Suprapubic skin (tissue), 4 donors: ENCODE results near the gene S100PBP. TPM values are rescaled to one million over a fixed set of nuclear protein-coding genes. Genes with fewer than 3 reads are reported as not detected.
"Not testable (repeated sequence)": the region's sequence is repeated elsewhere in the genome, so short reads cannot be mapped to it uniquely, and the experiment has no call there.

ENCODE experiments used
- DNase-seq, 2 donors: peaks; one replicate each; pipeline ENCODE4 v3.0.0-alpha.2; 2019; ENCODE audit warnings: low spot score in 2 of 2
- H3K27ac ChIP-seq: fragments of 200-600 bp; sonication (generic); one replicate; pipeline ENCODE4 v1.5.1; 2019
- H3K27me3 ChIP-seq: fragments of 200-600 bp; sonication (generic); one replicate; pipeline ENCODE4 v1.5.1; 2019
- H3K36me3 ChIP-seq: fragments of 200-600 bp; sonication (generic); one replicate; pipeline ENCODE4 v1.5.1; 2019
- H3K4me1 ChIP-seq: fragments of 200-600 bp; sonication (generic); one replicate; pipeline ENCODE4 v1.5.1; 2019
- H3K4me3 ChIP-seq: fragments of 200-600 bp; sonication (generic); one replicate; pipeline ENCODE4 v1.5.1; 2019; ENCODE audit warnings: mild to moderate bottlenecking
- H3K9me3 ChIP-seq: fragments of 200-600 bp; sonication (generic); one replicate; pipeline ENCODE4 v1.5.1; 2019
- CTCF ChIP-seq, 2 donors: fragments of 200-600 bp in 1 of 2; fragments of 450-650 bp in 1 of 2; sonication (generic) in 1 of 2; IDR thresholded peaks; one replicate each; pipeline ENCODE4 v1.5.1; 2016 to 2019; ENCODE audit warnings: antibody characterized with exemption in 2 of 2, mild to moderate bottlenecking in 1 of 2, moderate library complexity in 1 of 2
- EP300 ChIP-seq: sonication (generic); formaldehyde crosslinking; IDR thresholded peaks from one replicate; pipeline ENCODE4 v1.6.1; 2017; ENCODE audit warnings: antibody characterized with exemption
- POLR2A ChIP-seq, 2 donors: fragments of 450-650 bp; IDR thresholded peaks; one replicate each; pipeline ENCODE4 v1.6.1; 2017; ENCODE audit warnings: antibody characterized with exemption in 2 of 2, mild to moderate bottlenecking in 2 of 2, moderate library complexity in 2 of 2
- POLR2AphosphoS5 ChIP-seq, 3 donors: sonication (generic); formaldehyde crosslinking; IDR thresholded peaks; one replicate each; pipeline ENCODE4 v1.6.1; 2017; ENCODE audit warnings: antibody characterized with exemption in 3 of 3
- WGBS: methylation state at CpG from one replicate; pipeline ENCODE4 v1.1.5; 2018; 5-methylcytosine and 5-hydroxymethylcytosine counted together
- total RNA-seq, 4 donors: library from RNA; depleted of rRNA; stranded (reverse); fragments of >200 nt; gene quantifications; one replicate each; pipeline ENCODE4 v1.1.0, GENCODE V29; 2016

Gene S100PBP
- total RNA-seq, 4 donors from 2014 or later = 8.8 to 39.7 (median 18.1) TPM

- H3K27ac ChIP-seq = no peak overlapping the region
These were observed 36.7 kb upstream of the S100PBP start for GRCh38 chr1:32780628-32781234.

DNA sequence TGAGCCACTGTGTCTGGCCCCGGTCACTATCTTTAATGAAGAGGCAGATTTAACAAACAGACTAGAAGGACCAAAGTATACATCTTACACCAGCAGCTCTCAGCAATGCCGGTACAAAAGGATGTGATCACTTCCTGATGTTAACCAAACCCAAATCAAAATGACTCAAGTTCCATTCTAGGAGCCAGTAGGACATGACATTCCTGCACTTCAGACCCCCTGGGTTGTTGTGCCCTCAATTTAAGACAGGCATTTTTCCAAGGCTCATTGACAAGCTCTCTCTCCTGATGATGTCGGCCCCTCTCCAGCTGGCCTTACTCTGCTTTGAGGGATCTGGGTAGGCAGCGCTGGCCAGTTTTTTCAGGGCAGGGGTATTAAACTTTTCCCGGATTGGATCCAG, 35.4 kb upstream of the S100PBP start:
- Histone ChIP-seq H3K27me3 (no peaks in the 10 kb centered on the region), H3K27ac (no peak overlapping the region), H3K4me1 (peaks cover 4% of the 10 kb centered on the region), H3K4me3 (no peak overlapping the region), H3K9me3 (no peaks in the 10 kb centered on the region), H3K36me3 (peaks cover 90% of the 10 kb centered on the region)
- DNase-seq = peak in 1 of 2 donors; percentile 45
- WGBS = 83% methylated on average over 5 of the region's 5 CpGs
- TF ChIP-seq POLR2A (IDR thresholded peaks at IDR 0.05) = no peak
- TF ChIP-seq POLR2AphosphoS5 (IDR thresholded peaks at IDR 0.05) = no peak
- no peak for TF ChIP-seq EP300
- TF ChIP-seq CTCF (IDR thresholded peaks at IDR 0.05) = no peak

More at GRCh38 chr1:32780628-32781234, 36.7 kb upstream of the S100PBP start:
- Histone ChIP-seq H3K36me3 (peaks cover 92% of the 10 kb centered on the region), H3K9me3 (no peaks in the 10 kb centered on the region), H3K4me1 (peaks cover 1% of the 10 kb centered on the region), H3K4me3 (no peak overlapping the region), H3K27me3 (no peaks in the 10 kb centered on the region)
- no peak for TF ChIP-seq POLR2A (IDR thresholded peaks at IDR 0.05)
- no peak for TF ChIP-seq EP300
- no peak for TF ChIP-seq CTCF (IDR thresholded peaks at IDR 0.05)
- no peak for TF ChIP-seq POLR2AphosphoS5 (IDR thresholded peaks at IDR 0.05)
- 73% methylated on average over 6 of the region's 8 CpGs for WGBS
- peak in 1 of 2 donors; percentile 55 for DNase-seq

DNA sequence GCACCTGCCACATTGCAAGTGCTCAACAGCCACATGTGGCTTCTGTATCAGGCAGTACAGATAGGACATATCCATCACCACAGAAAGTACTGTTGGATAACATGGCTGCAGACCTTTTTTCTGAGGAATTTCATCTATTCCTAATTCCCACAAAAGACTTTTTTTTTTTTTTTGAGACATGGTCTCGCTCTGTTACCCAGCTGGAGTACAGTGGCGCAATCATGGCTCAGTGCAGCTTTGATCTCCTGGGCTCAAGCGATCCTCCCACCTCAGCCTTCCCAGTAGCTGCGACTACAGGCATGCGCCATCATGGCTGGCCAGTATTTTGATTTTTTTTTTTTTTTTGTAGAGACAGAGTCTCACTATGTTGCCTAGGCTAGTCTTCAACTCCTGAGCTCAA, 33.6 kb upstream of the S100PBP start:
- Histone ChIP-seq H3K27ac (no peak overlapping the region), H3K9me3 (no peaks in the 10 kb centered on the region), H3K27me3 (no peaks in the 10 kb centered on the region), H3K4me3 (no peak overlapping the region), H3K4me1 (peaks cover 9% of the 10 kb centered on the region), H3K36me3 (peaks cover 88% of the 10 kb centered on the region)
- no peak for DNase-seq
- WGBS = 97% methylated on average over 5 of the region's 5 CpGs
- no peak for TF ChIP-seq EP300
- TF ChIP-seq POLR2A (IDR thresholded peaks at IDR 0.05) = no peak
- TF ChIP-seq CTCF (IDR thresholded peaks at IDR 0.05) = no peak
- no peak for TF ChIP-seq POLR2AphosphoS5 (IDR thresholded peaks at IDR 0.05)

DNA sequence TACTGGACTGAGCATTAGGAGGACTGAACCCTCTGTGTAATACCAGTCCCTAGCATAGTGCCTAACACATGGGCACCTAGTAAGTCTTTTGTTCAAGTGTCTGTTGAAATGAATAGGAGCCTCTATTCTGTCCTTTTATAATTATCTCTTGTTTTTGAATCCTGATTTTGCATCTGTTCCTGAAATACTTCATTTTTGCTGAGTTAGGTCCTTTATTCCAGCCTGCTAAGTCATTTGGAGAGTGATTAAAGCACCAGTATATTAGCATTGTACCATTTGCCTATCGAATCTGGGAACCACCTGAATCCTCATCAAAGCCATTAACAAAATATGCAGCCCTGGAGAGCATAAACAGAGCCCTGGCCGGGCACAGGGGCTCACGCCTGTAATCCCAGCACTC, 32.6 kb upstream of the S100PBP start:
- Histone ChIP-seq H3K4me1 (peaks cover 19% of the 10 kb centered on the region), H3K27ac (no peak overlapping the region), H3K4me3 (no peak overlapping the region), H3K9me3 (no peaks in the 10 kb centered on the region), H3K27me3 (no peaks in the 10 kb centered on the region), H3K36me3 (peaks cover 78% of the 10 kb centered on the region)
- WGBS = 95% methylated on average over 3 of the region's 3 CpGs
- no peak for TF ChIP-seq POLR2AphosphoS5 (IDR thresholded peaks at IDR 0.05)
- no peak for TF ChIP-seq CTCF (IDR thresholded peaks at IDR 0.05)
- no peak for TF ChIP-seq EP300
- TF ChIP-seq POLR2A (IDR thresholded peaks at IDR 0.05) = no peak
- no peak for DNase-seq

DNA sequence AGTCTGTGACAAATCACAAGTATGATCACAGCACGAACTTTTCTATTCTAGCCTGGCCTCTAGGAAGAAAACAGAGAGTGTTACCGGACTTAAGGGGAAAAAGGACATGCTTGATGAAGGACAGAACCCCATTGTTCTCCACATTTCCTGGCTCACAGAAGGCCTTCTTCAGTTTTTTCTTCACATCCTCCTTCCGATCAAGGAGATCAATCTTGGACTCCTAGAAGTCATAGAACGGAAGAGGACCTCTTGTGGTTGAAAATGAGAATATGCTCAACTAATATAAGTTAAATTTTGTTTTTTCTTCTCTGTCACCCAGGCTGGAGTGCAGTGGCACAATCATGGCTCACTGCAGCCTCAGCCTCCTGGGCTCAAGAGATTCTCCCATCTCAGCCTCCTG, 30.6 kb upstream of the S100PBP start:
- DNase-seq = no peak
- Histone ChIP-seq H3K27ac (no peak overlapping the region), H3K36me3 (peaks cover 69% of the 10 kb centered on the region), H3K9me3 (no peaks in the 10 kb centered on the region), H3K4me1 (peaks cover 19% of the 10 kb centered on the region), H3K4me3 (no peak overlapping the region), H3K27me3 (no peaks in the 10 kb centered on the region)
- WGBS = 44% methylated on average over 4 of the region's 4 CpGs
- TF ChIP-seq POLR2A (IDR thresholded peaks at IDR 0.05) (no peak), POLR2AphosphoS5 (IDR thresholded peaks at IDR 0.05) (no peak), CTCF (IDR thresholded peaks at IDR 0.05) (peak in 1 of 2 donors; percentile 16)

DNA sequence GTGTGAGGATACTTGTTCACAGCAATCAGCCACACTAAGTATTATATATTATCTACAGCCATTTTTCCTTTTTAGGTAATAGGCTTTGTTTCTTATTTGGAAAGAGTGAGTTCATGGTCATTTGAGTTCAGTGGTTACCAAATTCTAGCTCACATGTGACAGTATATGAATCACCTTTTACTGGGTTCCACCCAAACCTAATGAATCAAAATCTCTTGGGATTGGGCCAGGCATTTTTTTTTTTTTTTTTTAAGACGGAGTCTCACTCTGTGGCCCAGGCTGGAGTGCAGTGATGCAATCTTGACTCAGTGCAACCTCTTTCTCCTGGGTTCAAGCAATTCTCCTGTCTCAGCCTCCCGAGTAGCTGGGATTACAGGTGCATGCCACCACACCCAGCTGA, 28.1 kb upstream of the S100PBP start:
- H3K9me3 ChIP-seq, H3K4me3 ChIP-seq, DNase-seq, H3K27me3 ChIP-seq: not testable (repeated sequence)
- peak overlapping the region; percentile 41 for H3K27ac ChIP-seq
- H3K4me1 ChIP-seq = peaks cover 19% of the 10 kb centered on the region
- WGBS = 38% methylated on average over 2 of the region's 2 CpGs
- H3K36me3 ChIP-seq = peaks cover 57% of the 10 kb centered on the region
